Measurements from ENCODE around the gene PTPRD. TPM values are rescaled to one million over a fixed set of nuclear protein-coding genes. Genes with fewer than 3 reads are reported as not detected.
A peak's percentile ranks its signal among the peaks of the same experiment; 100 is the strongest.
"Not testable (repeated sequence)": the region's sequence is repeated elsewhere in the genome, so short reads cannot be mapped to it uniquely, and the experiment has no call there.

Gene PTPRD
- total RNA-seq, 1 experiment from 2014 or later, result 79.4 TPM

GRCh38 chr9:9942764-9943424 lies 669.9 kb downstream of the PTPRD start:
- Histone ChIP-seq H3K4me3 (no peak overlapping the region), H3K27ac (no peak overlapping the region), H3K27me3 (no peaks in the 10 kb centered on the region), H3K4me1 (no peaks in the 10 kb centered on the region), H3K9me3 (replicated peaks) (no peaks in the 10 kb centered on the region), H3K36me3 (no peaks in the 10 kb centered on the region)
- DNase-seq, result peak; percentile 26 to 78

GRCh38 chr9:9938432-9938831 lies 674.4 kb downstream of the PTPRD start:
- no peaks in the 10 kb centered on the region for H3K9me3 ChIP-seq (replicated peaks)
- no peak for DNase-seq
- no peak overlapping the region for H3K27ac ChIP-seq
- H3K4me3 ChIP-seq, result no peak overlapping the region
- no peaks in the 10 kb centered on the region for H3K4me1 ChIP-seq
- H3K27me3 ChIP-seq, result no peaks in the 10 kb centered on the region
- H3K36me3 ChIP-seq, result no peaks in the 10 kb centered on the region

GRCh38 chr9:9931464-9931863 lies 681.3 kb downstream of the PTPRD start:
- not testable (repeated sequence) for H3K36me3 ChIP-seq, H3K27ac ChIP-seq

GRCh38 chr9:9924376-9924775 lies 688.4 kb downstream of the PTPRD start:
- Histone ChIP-seq H3K4me1 (no peaks in the 10 kb centered on the region), H3K36me3 (no peaks in the 10 kb centered on the region)
- DNase-seq, result no peak

More at GRCh38 chr9:9931464-9931863, 681.3 kb downstream of the PTPRD start:
- H3K27me3 ChIP-seq; H3K9me3 ChIP-seq (replicated peaks); DNase-seq; H3K4me3 ChIP-seq; H3K4me1 ChIP-seq: not testable (repeated sequence)

GRCh38 chr9:9921805-9922204 lies 691.0 kb downstream of the PTPRD start:
- H3K9me3 ChIP-seq (replicated peaks), result no peaks in the 10 kb centered on the region

More at GRCh38 chr9:9924376-9924775, 688.4 kb downstream of the PTPRD start:
- Histone ChIP-seq H3K27me3 (no peaks in the 10 kb centered on the region), H3K27ac (no peak overlapping the region), H3K9me3 (replicated peaks) (no peaks in the 10 kb centered on the region), H3K4me3 (no peak overlapping the region)

GRCh38 chr9:9920425-9921060 lies 692.3 kb downstream of the PTPRD start:
- Histone ChIP-seq H3K4me1 (no peaks in the 10 kb centered on the region), H3K4me3 (no peak overlapping the region), H3K9me3 (replicated peaks) (no peaks in the 10 kb centered on the region), H3K36me3 (no peaks in the 10 kb centered on the region), H3K27me3 (no peaks in the 10 kb centered on the region), H3K27ac (no peak overlapping the region)
- DNase-seq, result no peak

More at GRCh38 chr9:9921805-9922204, 691.0 kb downstream of the PTPRD start:
- Histone ChIP-seq H3K27me3 (no peaks in the 10 kb centered on the region), H3K27ac (no peak overlapping the region), H3K4me3 (no peak overlapping the region), H3K4me1 (no peaks in the 10 kb centered on the region), H3K36me3 (no peaks in the 10 kb centered on the region)
- DNase-seq, result no peak

GRCh38 chr9:9919174-9919775 lies 693.5 kb downstream of the PTPRD start:
- Histone ChIP-seq H3K9me3 (replicated peaks) (no peaks in the 10 kb centered on the region), H3K4me3 (no peak overlapping the region), H3K36me3 (no peaks in the 10 kb centered on the region), H3K27ac (no peak overlapping the region), H3K4me1 (no peaks in the 10 kb centered on the region), H3K27me3 (no peaks in the 10 kb centered on the region)
- DNase-seq, result no peak

GRCh38 chr9:9917400-9917799 lies 695.4 kb downstream of the PTPRD start:
- DNase-seq, result no peak
- H3K27me3 ChIP-seq, result no peaks in the 10 kb centered on the region

GRCh38 chr9:9914174-9914573 lies 698.6 kb downstream of the PTPRD start:
- DNase-seq, result no peak
- Histone ChIP-seq H3K4me1 (no peaks in the 10 kb centered on the region), H3K9me3 (replicated peaks) (no peaks in the 10 kb centered on the region), H3K36me3 (no peaks in the 10 kb centered on the region), H3K27me3 (no peaks in the 10 kb centered on the region), H3K4me3 (no peak overlapping the region), H3K27ac (no peak overlapping the region)

More at GRCh38 chr9:9917400-9917799, 695.4 kb downstream of the PTPRD start:
- Histone ChIP-seq H3K36me3 (no peaks in the 10 kb centered on the region), H3K4me3 (no peak overlapping the region), H3K9me3 (replicated peaks) (no peaks in the 10 kb centered on the region), H3K4me1 (no peaks in the 10 kb centered on the region), H3K27ac (no peak overlapping the region)

GRCh38 chr9:9913276-9913832 lies 699.4 kb downstream of the PTPRD start:
- no peaks in the 10 kb centered on the region for H3K4me1 ChIP-seq
- no peak for DNase-seq
- no peaks in the 10 kb centered on the region for H3K27me3 ChIP-seq
- H3K4me3 ChIP-seq, result no peak overlapping the region
- no peaks in the 10 kb centered on the region for H3K9me3 ChIP-seq (replicated peaks)
- no peak overlapping the region for H3K27ac ChIP-seq
- H3K36me3 ChIP-seq, result no peaks in the 10 kb centered on the region

GRCh38 chr9:9912459-9912858 lies 700.3 kb downstream of the PTPRD start:
- H3K36me3 ChIP-seq, result no peaks in the 10 kb centered on the region
- no peaks in the 10 kb centered on the region for H3K9me3 ChIP-seq (replicated peaks)
- H3K4me3 ChIP-seq, result no peak overlapping the region
- H3K27me3 ChIP-seq, result no peaks in the 10 kb centered on the region
- DNase-seq, result peak in 1 of 2 experiments; percentile 9
- no peak overlapping the region for H3K27ac ChIP-seq
- no peaks in the 10 kb centered on the region for H3K4me1 ChIP-seq

GRCh38 chr9:9905736-9906135 lies 707.1 kb downstream of the PTPRD start:
- H3K27ac ChIP-seq, result no peak overlapping the region
- H3K9me3 ChIP-seq (replicated peaks), result no peaks in the 10 kb centered on the region
- no peak overlapping the region for H3K4me3 ChIP-seq
- DNase-seq, result no peak
- no peaks in the 10 kb centered on the region for H3K4me1 ChIP-seq
- H3K27me3 ChIP-seq, result no peaks in the 10 kb centered on the region
- H3K36me3 ChIP-seq, result no peaks in the 10 kb centered on the region

GRCh38 chr9:9904041-9904440 lies 708.8 kb downstream of the PTPRD start:
- H3K36me3 ChIP-seq, result no peaks in the 10 kb centered on the region
- DNase-seq, result no peak
- no peak overlapping the region for H3K27ac ChIP-seq
- H3K27me3 ChIP-seq, result no peaks in the 10 kb centered on the region
- no peaks in the 10 kb centered on the region for H3K9me3 ChIP-seq (replicated peaks)
- H3K4me3 ChIP-seq, result no peak overlapping the region
- H3K4me1 ChIP-seq, result no peaks in the 10 kb centered on the region

- Histone ChIP-seq H3K4me3 (no peak overlapping the region), H3K4me1 (no peaks in the 10 kb centered on the region), H3K27ac (no peak overlapping the region), H3K9me3 (replicated peaks) (no peaks in the 10 kb centered on the region), H3K27me3 (no peaks in the 10 kb centered on the region), H3K36me3 (no peaks in the 10 kb centered on the region)
- DNase-seq, result no peak
Measured at GRCh38 chr9:9901624-9902023, 711.2 kb downstream of the PTPRD start.

GRCh38 chr9:9893837-9894236 lies 719.0 kb downstream of the PTPRD start:
- DNase-seq, result no peak
- H3K4me1 ChIP-seq, result no peaks in the 10 kb centered on the region
- no peaks in the 10 kb centered on the region for H3K27me3 ChIP-seq
- no peak overlapping the region for H3K4me3 ChIP-seq
- H3K27ac ChIP-seq, result no peak overlapping the region
- no peaks in the 10 kb centered on the region for H3K9me3 ChIP-seq (replicated peaks)
- no peaks in the 10 kb centered on the region for H3K36me3 ChIP-seq
